GM23338 (cell line): Measurements from ENCODE around the gene TMEM140. TPM values are rescaled to one million over a fixed set of nuclear protein-coding genes. Genes with fewer than 3 reads are reported as not detected.
A peak's percentile ranks its signal among the peaks of the same experiment; 100 is the strongest.

Source experiments
- ATAC-seq: fragments of 200-7000 bp; cut with Tn5 transposase; 3 replicates; pipeline ENCODE4 v1.9.1; 2020
- DNase-seq: peaks from one replicate; pipeline ENCODE4 v3.0.0-alpha.2; 2015; ENCODE audit warnings: low spot score
- H2AFZ ChIP-seq: fragments of 200-600 bp; sonication (generic); 2 replicates; pipeline ENCODE4 v1.8.0; 2016; ENCODE audit warnings: antibody characterized with exemption, mild to moderate bottlenecking, moderate library complexity
- H3F3A ChIP-seq: fragments of 200-600 bp; sonication (generic); replicated peaks from 2 replicates; pipeline ENCODE4 v1.8.0; 2017; ENCODE audit warnings: antibody characterized with exemption, mixed run types, low read depth
- H3K27ac ChIP-seq: fragments of 200-600 bp; sonication (generic); 2 replicates; pipeline ENCODE4 v1.6.1; 2016; ENCODE audit warnings: low read depth
- H3K27me3 ChIP-seq: fragments of 200-600 bp; sonication (generic); 2 replicates; pipeline ENCODE4 v1.8.0; 2016; ENCODE audit warnings: mild to moderate bottlenecking, mixed run types, moderate library complexity; ENCODE audit not compliant: insufficient read depth
- H3K36me3 ChIP-seq: fragments of 200-600 bp; sonication (generic); 2 replicates; pipeline ENCODE4 v1.8.0; 2016; ENCODE audit warnings: mild to moderate bottlenecking; ENCODE audit not compliant: insufficient read depth
- H3K4me1 ChIP-seq: fragments of 200-600 bp; sonication (generic); 2 replicates; pipeline ENCODE4 v1.8.0; 2016; ENCODE audit warnings: mild to moderate bottlenecking, moderate library complexity; ENCODE audit not compliant: insufficient read depth
- H3K4me2 ChIP-seq: fragments of 200-600 bp; sonication (generic); 2 replicates; pipeline ENCODE4 v1.7.1; 2017; ENCODE audit warnings: mixed run types
- H3K4me3 ChIP-seq: fragments of 200-600 bp; sonication (generic); 2 replicates; pipeline ENCODE4 v1.6.1; 2016; ENCODE audit warnings: mixed run types
- H3K79me2 ChIP-seq: fragments of 200-600 bp; sonication (generic); replicated peaks from 2 replicates; pipeline ENCODE4 v1.8.0; 2017; ENCODE audit warnings: mild to moderate bottlenecking; ENCODE audit not compliant: insufficient read depth
- H3K9me2 ChIP-seq: fragments of 200-600 bp; sonication (generic); 2 replicates; pipeline ENCODE4 v1.8.0; 2017; ENCODE audit not compliant: insufficient read depth
- H4K20me1 ChIP-seq: fragments of 200-600 bp; sonication (generic); replicated peaks from 2 replicates; pipeline ENCODE4 v1.8.0; 2017; ENCODE audit warnings: mild to moderate bottlenecking; ENCODE audit not compliant: insufficient read depth
- H3K27ac Mint-ChIP-seq: 2 replicates; pipeline ENCODE4 v1.8.0; 2020; ENCODE audit warnings: inconsistent platforms, mild to moderate bottlenecking, moderate library complexity, mixed read lengths
- H3K27me3 Mint-ChIP-seq: 3 replicates; pipeline ENCODE4 v1.8.0; 2022; ENCODE audit warnings: low read depth, mild to moderate bottlenecking, moderate library complexity, mixed read lengths, inconsistent platforms; ENCODE audit not compliant: insufficient read depth, poor library complexity
- H3K36me3 Mint-ChIP-seq: 3 replicates; pipeline ENCODE4 v1.8.0; 2021; ENCODE audit warnings: low read depth, mild to moderate bottlenecking, inconsistent platforms, moderate library complexity, mixed read lengths
- H3K4me1 Mint-ChIP-seq: 3 replicates; pipeline ENCODE4 v1.8.0; 2020; ENCODE audit warnings: mild to moderate bottlenecking, inconsistent platforms, mixed read lengths
- H3K4me3 Mint-ChIP-seq: 3 replicates; pipeline ENCODE4 v1.8.0; 2021; ENCODE audit warnings: moderate library complexity, mild to moderate bottlenecking, inconsistent platforms, mixed read lengths
- H3K9me3 Mint-ChIP-seq: 3 replicates; pipeline ENCODE4 v1.8.0; 2020; ENCODE audit warnings: moderate library complexity, mild to moderate bottlenecking, inconsistent platforms, mixed read lengths
- EZH2 ChIP-seq: fragments of 200-600 bp; sonication (generic); IDR thresholded peaks from one replicate; pipeline ENCODE4 v1.8.0; 2017; ENCODE audit warnings: antibody characterized with exemption, mild to moderate bottlenecking, low read depth; ENCODE audit not compliant: unreplicated experiment
- EZH2phosphoT487 ChIP-seq: fragments of 200-600 bp; sonication (generic); IDR thresholded peaks from one replicate; pipeline ENCODE4 v1.8.1; 2018; ENCODE audit warnings: antibody characterized with exemption; ENCODE audit not compliant: unreplicated experiment
- JUNB ChIP-seq: IDR thresholded peaks from one replicate; pipeline ENCODE4 v1.6.1; 2016; ENCODE audit warnings: antibody characterized with exemption; ENCODE audit not compliant: unreplicated experiment
- NANOG ChIP-seq: IDR thresholded peaks from 2 replicates; pipeline ENCODE4 v1.6.1; 2016; ENCODE audit warnings: antibody characterized with exemption, borderline replicate concordance
- STAT1 ChIP-seq: IDR thresholded peaks from one replicate; pipeline ENCODE4 v1.6.1; 2016; ENCODE audit warnings: antibody characterized with exemption; ENCODE audit not compliant: unreplicated experiment
- ZNF114 ChIP-seq: fragments of 250-450 bp; sonication (Bioruptor Pico); IDR thresholded peaks from 2 replicates; pipeline ENCODE4 v1.5.0; 2020; ENCODE audit warnings: mild to moderate bottlenecking, moderate library complexity
- ZNF331 ChIP-seq: fragments of 250-450 bp; sonication (Bioruptor Pico); IDR thresholded peaks from 2 replicates; pipeline ENCODE4 v1.5.0; 2020; ENCODE audit warnings: low read depth, mild to moderate bottlenecking, moderate library complexity
- ZNF462 ChIP-seq: fragments of 250-450 bp; sonication (Bioruptor Pico); IDR thresholded peaks from 2 replicates; pipeline ENCODE4 v1.5.0; 2020; ENCODE audit warnings: mild to moderate bottlenecking, moderate library complexity
- polyA plus RNA-seq: library from polyadenylated mRNA; unstranded; fragments of >200 nt; fragmentation: Nextera tagmentation; extraction: Ambion mirVana; gene quantifications from 2 replicates; pipeline ENCODE4 v1.2.1, GENCODE V29; 2016
- total RNA-seq: library from RNA; depleted of rRNA; stranded (reverse); fragments of >200 nt; shearing (Covaris generic); gene quantifications from 2 replicates; pipeline ENCODE4 v1.2.3, GENCODE V29; 2014

Gene TMEM140
- total and polyA plus RNA-seq, 2 experiments from 2014 or later, result 2.7 TPM; not detected in 1

- no peak for TF ChIP-seq ZNF462
Observed at GRCh38 chr7:135197906-135198655, 50.2 kb downstream of the TMEM140 start (continued).

DNA sequence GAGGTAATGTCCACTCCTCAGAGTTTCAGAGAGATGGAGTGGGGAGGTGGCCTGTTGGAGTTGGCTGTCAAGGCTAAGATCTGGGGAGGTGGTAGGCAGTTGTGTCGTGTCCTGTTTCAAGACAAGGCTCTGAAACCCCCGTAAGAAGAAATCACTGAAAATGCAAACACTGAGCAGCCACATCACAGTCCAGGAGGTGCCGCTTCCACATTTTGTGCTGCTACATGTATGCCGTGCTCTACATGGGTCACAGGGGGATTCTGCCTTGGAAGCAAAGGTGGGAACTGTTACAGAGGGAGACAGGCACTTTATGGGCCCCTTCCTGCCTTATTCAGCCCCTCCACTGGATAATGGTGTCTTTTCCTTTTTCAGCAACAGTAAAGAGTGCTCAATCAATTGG, 51.6 kb downstream of the TMEM140 start:
- H3K27ac ChIP-seq, result no peak overlapping the region
- ATAC-seq (no peak), DNase-seq (no peak)
- Mint-ChIP-seq H3K27ac (peak overlapping the region; percentile 54; the same call in 1 of the 2 replicates), H3K4me3 (no peak overlapping the region), H3K36me3 (peaks cover 5% of the 10 kb centered on the region), H3K9me3 (no peaks in the 10 kb centered on the region), H3K27me3 (peaks cover 2% of the 10 kb centered on the region), H3K4me1 (peaks cover 17% of the 10 kb centered on the region)
- no peak overlapping the region for H2AFZ ChIP-seq
- no peaks in the 10 kb centered on the region for H4K20me1 ChIP-seq
- no peak for TF ChIP-seq STAT1
- TF ChIP-seq ZNF114 (CRISPR knock-in tag), result no peak
- no peak for TF ChIP-seq EZH2phosphoT487
- TF ChIP-seq JUNB, result no peak
- TF ChIP-seq ZNF331 (CRISPR knock-in tag), result no peak
- no peak for TF ChIP-seq EZH2
- TF ChIP-seq NANOG, result no peak
- no peaks in the 10 kb centered on the region for H3K79me2 ChIP-seq
- no peaks in the 10 kb centered on the region for H3F3A ChIP-seq
- H3K36me3 ChIP-seq, result peaks cover 7% of the 10 kb centered on the region; the same call in 1 of the 2 replicates
- H3K4me2 ChIP-seq, result no peak overlapping the region
- H3K27me3 ChIP-seq, result no peaks in the 10 kb centered on the region
- H3K9me2 ChIP-seq, result no peaks in the 10 kb centered on the region
- no peak overlapping the region for H3K4me3 ChIP-seq
- peaks cover 10% of the 10 kb centered on the region; the same call in 1 of the 2 replicates for H3K4me1 ChIP-seq
